SK-N-SH treated with all-trans-retinoic acid at 6 μM for 48 hours (cell line): Measurements from ENCODE around the gene C17orf75.

Source experiments
- ATAC-seq: fragments of 200-7000 bp; cut with Tn5 transposase; 3 replicates; pipeline ENCODE4 v1.9.1; 2020; ENCODE audit warnings: mild to moderate bottlenecking, moderate library complexity
- ARNTL ChIP-seq: fragments of 450-650 bp; formaldehyde crosslinking; IDR thresholded peaks from 2 replicates; pipeline ENCODE4 v1.5.0; 2020; ENCODE audit warnings: low read depth, mild to moderate bottlenecking, moderate library complexity, borderline replicate concordance
- BACH2 ChIP-seq: fragments of 250-450 bp; sonication (Bioruptor Pico); IDR thresholded peaks from 2 replicates; pipeline ENCODE4 v1.9.0; 2021; ENCODE audit warnings: mild to moderate bottlenecking, borderline replicate concordance
- CREB5 ChIP-seq: fragments of 250-450 bp; sonication (Bioruptor Pico); IDR thresholded peaks from 2 replicates; pipeline ENCODE4 v1.5.1; 2020; ENCODE audit warnings: low read depth, mild to moderate bottlenecking, moderate library complexity
- CSDC2 ChIP-seq: fragments of 250-450 bp; sonication (Bioruptor Pico); IDR thresholded peaks from 2 replicates; pipeline ENCODE4 v1.5.0; 2020; ENCODE audit warnings: mild to moderate bottlenecking, moderate library complexity
- CSRNP3 ChIP-seq: fragments of 250-450 bp; sonication (Bioruptor Pico); IDR thresholded peaks from 2 replicates; pipeline ENCODE4 v1.5.1; 2021; ENCODE audit warnings: mild to moderate bottlenecking, moderate library complexity
- ESRRG ChIP-seq: fragments of 250-450 bp; sonication (Bioruptor Pico); IDR thresholded peaks from 2 replicates; pipeline ENCODE4 v1.6.1; 2021; ENCODE audit warnings: mild to moderate bottlenecking
- GLIS3 ChIP-seq: fragments of 250-450 bp; sonication (Bioruptor Pico); IDR thresholded peaks from 2 replicates; pipeline ENCODE4 v1.5.0; 2020; ENCODE audit warnings: mild to moderate bottlenecking, moderate library complexity
- ISL1 ChIP-seq: fragments of 250-450 bp; sonication (Bioruptor Pico); IDR thresholded peaks from 2 replicates; pipeline ENCODE4 v2.1.2; 2022; ENCODE audit warnings: mild to moderate bottlenecking, moderate library complexity
- OSR1 ChIP-seq: fragments of 250-450 bp; sonication (Bioruptor Pico); IDR thresholded peaks from 2 replicates; pipeline ENCODE4 v1.8.0; 2022; ENCODE audit warnings: moderate library complexity, mild to moderate bottlenecking, inconsistent platforms
- PATZ1 ChIP-seq: fragments of 250-450 bp; sonication (Bioruptor Pico); IDR thresholded peaks from 2 replicates; pipeline ENCODE4 v1.8.0; 2020; ENCODE audit warnings: mild to moderate bottlenecking, moderate library complexity, borderline replicate concordance
- POU6F1 ChIP-seq: fragments of 250-450 bp; sonication (Bioruptor Pico); IDR thresholded peaks from 2 replicates; pipeline ENCODE4 v1.8.0; 2021; ENCODE audit warnings: low read depth, mild to moderate bottlenecking, moderate library complexity, borderline replicate concordance
- PPARA ChIP-seq: fragments of 250-450 bp; sonication (Bioruptor Pico); IDR thresholded peaks from 2 replicates; pipeline ENCODE4 v1.5.0; 2020; ENCODE audit warnings: mild to moderate bottlenecking, borderline replicate concordance
- RARB ChIP-seq: fragments of 250-450 bp; sonication (Bioruptor Pico); IDR thresholded peaks from 2 replicates; pipeline ENCODE4 v1.8.0; 2021; ENCODE audit warnings: mild to moderate bottlenecking, moderate library complexity
- SNAI2 ChIP-seq: fragments of 250-450 bp; sonication (Bioruptor Pico); IDR thresholded peaks from 2 replicates; pipeline ENCODE4 v1.5.0; 2020; ENCODE audit warnings: mild to moderate bottlenecking, moderate library complexity
- TOX ChIP-seq: fragments of 250-450 bp; sonication (Bioruptor Pico); IDR thresholded peaks from 2 replicates; pipeline ENCODE4 v1.8.0; 2021; ENCODE audit warnings: mild to moderate bottlenecking, moderate library complexity, borderline replicate concordance
- ZC3H10 ChIP-seq: fragments of 250-450 bp; sonication (Bioruptor Pico); IDR thresholded peaks from 2 replicates; pipeline ENCODE4 v1.5.1; 2021; ENCODE audit warnings: mild to moderate bottlenecking, moderate library complexity
- ZFP3 ChIP-seq: fragments of 250-450 bp; sonication (Bioruptor Pico); IDR thresholded peaks from 2 replicates; pipeline ENCODE4 v1.5.0; 2020; ENCODE audit warnings: mild to moderate bottlenecking, moderate library complexity
- ZFP30 ChIP-seq: fragments of 450-650 bp; formaldehyde crosslinking; IDR thresholded peaks from 2 replicates; pipeline ENCODE4 v1.5.0; 2022; ENCODE audit warnings: mild to moderate bottlenecking, moderate library complexity
- ZNF565 ChIP-seq: fragments of 450-650 bp; formaldehyde crosslinking; conservative IDR thresholded peaks from 2 replicates; pipeline ENCODE4 v1.5.0; 2020; ENCODE audit warnings: low read depth, mild to moderate bottlenecking, moderate library complexity
- ZNF70 ChIP-seq: fragments of 450-650 bp; formaldehyde crosslinking; IDR thresholded peaks from 2 replicates; pipeline ENCODE4 v1.5.0; 2020; ENCODE audit warnings: mild to moderate bottlenecking, moderate library complexity
- ZNF8 ChIP-seq: fragments of 450-650 bp; formaldehyde crosslinking; IDR thresholded peaks from 2 replicates; pipeline ENCODE4 v1.5.0; 2020; ENCODE audit warnings: mild to moderate bottlenecking, moderate library complexity
- TF ChIP-seq, protein P1 (sequence below): fragments of 250-450 bp; sonication (Bioruptor Pico); IDR thresholded peaks from 2 replicates; pipeline ENCODE4 v1.5.0; 2020; ENCODE audit warnings: mild to moderate bottlenecking, moderate library complexity

The C17orf75 gene

GRCh38 chr17:32315171-32315570 lies 26.8 kb downstream of the C17orf75 start:
- no peak for ATAC-seq
- no peak for TF ChIP-seq RARB (CRISPR knock-in tag)
- no peak for TF ChIP-seq ISL1
- TF ChIP-seq ARNTL (CRISPR knock-in tag), result no peak
- TF ChIP-seq ZNF565 (CRISPR knock-in tag), result no peak
- TF ChIP-seq BACH2 (CRISPR knock-in tag), result no peak
- no peak for TF ChIP-seq ZNF70
- no peak for TF ChIP-seq PATZ1
- no peak for TF ChIP-seq ESRRG (CRISPR knock-in tag)
- TF ChIP-seq TOX, result no peak
- TF ChIP-seq OSR1 (CRISPR knock-in tag), result no peak
- TF ChIP-seq CSDC2 (CRISPR knock-in tag), result no peak
- TF ChIP-seq PPARA (CRISPR knock-in tag), result no peak
- TF ChIP-seq CSRNP3 (CRISPR knock-in tag), result no peak
- TF ChIP-seq ZC3H10 (CRISPR knock-in tag), result no peak
- TF ChIP-seq SNAI2 (CRISPR knock-in tag), result no peak
- no peak for TF ChIP-seq CREB5
- TF ChIP-seq GLIS3 (CRISPR knock-in tag), result no peak
- no peak for TF ChIP-seq POU6F1 (CRISPR knock-in tag)

- TF ChIP-seq BACH2 (CRISPR knock-in tag) (no peak), ZNF8 (CRISPR knock-in tag) (no peak), POU6F1 (CRISPR knock-in tag) (no peak), ZFP30 (no peak)
- TF ChIP-seq, protein P1, sequence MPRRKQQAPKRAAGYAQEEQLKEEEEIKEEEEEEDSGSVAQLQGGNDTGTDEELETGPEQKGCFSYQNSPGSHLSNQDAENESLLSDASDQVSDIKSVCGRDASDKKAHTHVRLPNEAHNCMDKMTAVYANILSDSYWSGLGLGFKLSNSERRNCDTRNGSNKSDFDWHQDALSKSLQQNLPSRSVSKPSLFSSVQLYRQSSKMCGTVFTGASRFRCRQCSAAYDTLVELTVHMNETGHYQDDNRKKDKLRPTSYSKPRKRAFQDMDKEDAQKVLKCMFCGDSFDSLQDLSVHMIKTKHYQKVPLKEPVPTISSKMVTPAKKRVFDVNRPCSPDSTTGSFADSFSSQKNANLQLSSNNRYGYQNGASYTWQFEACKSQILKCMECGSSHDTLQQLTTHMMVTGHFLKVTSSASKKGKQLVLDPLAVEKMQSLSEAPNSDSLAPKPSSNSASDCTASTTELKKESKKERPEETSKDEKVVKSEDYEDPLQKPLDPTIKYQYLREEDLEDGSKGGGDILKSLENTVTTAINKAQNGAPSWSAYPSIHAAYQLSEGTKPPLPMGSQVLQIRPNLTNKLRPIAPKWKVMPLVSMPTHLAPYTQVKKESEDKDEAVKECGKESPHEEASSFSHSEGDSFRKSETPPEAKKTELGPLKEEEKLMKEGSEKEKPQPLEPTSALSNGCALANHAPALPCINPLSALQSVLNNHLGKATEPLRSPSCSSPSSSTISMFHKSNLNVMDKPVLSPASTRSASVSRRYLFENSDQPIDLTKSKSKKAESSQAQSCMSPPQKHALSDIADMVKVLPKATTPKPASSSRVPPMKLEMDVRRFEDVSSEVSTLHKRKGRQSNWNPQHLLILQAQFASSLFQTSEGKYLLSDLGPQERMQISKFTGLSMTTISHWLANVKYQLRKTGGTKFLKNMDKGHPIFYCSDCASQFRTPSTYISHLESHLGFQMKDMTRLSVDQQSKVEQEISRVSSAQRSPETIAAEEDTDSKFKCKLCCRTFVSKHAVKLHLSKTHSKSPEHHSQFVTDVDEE (CRISPR knock-in tag), result no peak
- TF ChIP-seq, all 23 proteins: peak for 0
- ATAC-seq, result no peak
These were observed 27.3 kb downstream of the C17orf75 start for GRCh38 chr17:32314636-32315035.

- TF ChIP-seq CSDC2 (CRISPR knock-in tag) (no peak), CSRNP3 (CRISPR knock-in tag) (no peak), BACH2 (CRISPR knock-in tag) (no peak), ZFP3 (CRISPR knock-in tag) (no peak), ZC3H10 (CRISPR knock-in tag) (no peak), ESRRG (CRISPR knock-in tag) (no peak)
- TF ChIP-seq, all 23 proteins: peak for 0
These were observed 30.9 kb downstream of the C17orf75 start for GRCh38 chr17:32311028-32311536.

More at GRCh38 chr17:32311028-32311536, 30.9 kb downstream of the C17orf75 start:
- ATAC-seq, result peak; percentile 57
